Mammary epithelial cell (primary cell): ENCODE measurements around the gene KRTAP10-6.

Experiments used
- EZH2 ChIP-seq: IDR thresholded peaks from 2 replicates; pipeline ENCODE4 v1.6.1; 2012; ENCODE audit warnings: low read length, inconsistent platforms, borderline replicate concordance
- TF ChIP-seq, protein P1 (sequence below), 2 donors: IDR thresholded peaks in 1 of 2; conservative IDR thresholded peaks in 1 of 2; 2 replicates each; pipeline ENCODE4 v1.5.1; 2011 to 2012; ENCODE audit warnings: inconsistent platforms in 2 of 2, low read length in 2 of 2, mild to moderate bottlenecking in 2 of 2, control low read depth in 1 of 2, low read depth in 1 of 2; ENCODE audit not compliant: insufficient read depth in 1 of 2; ENCODE audit errors: extremely low read depth in 1 of 2

DNA sequence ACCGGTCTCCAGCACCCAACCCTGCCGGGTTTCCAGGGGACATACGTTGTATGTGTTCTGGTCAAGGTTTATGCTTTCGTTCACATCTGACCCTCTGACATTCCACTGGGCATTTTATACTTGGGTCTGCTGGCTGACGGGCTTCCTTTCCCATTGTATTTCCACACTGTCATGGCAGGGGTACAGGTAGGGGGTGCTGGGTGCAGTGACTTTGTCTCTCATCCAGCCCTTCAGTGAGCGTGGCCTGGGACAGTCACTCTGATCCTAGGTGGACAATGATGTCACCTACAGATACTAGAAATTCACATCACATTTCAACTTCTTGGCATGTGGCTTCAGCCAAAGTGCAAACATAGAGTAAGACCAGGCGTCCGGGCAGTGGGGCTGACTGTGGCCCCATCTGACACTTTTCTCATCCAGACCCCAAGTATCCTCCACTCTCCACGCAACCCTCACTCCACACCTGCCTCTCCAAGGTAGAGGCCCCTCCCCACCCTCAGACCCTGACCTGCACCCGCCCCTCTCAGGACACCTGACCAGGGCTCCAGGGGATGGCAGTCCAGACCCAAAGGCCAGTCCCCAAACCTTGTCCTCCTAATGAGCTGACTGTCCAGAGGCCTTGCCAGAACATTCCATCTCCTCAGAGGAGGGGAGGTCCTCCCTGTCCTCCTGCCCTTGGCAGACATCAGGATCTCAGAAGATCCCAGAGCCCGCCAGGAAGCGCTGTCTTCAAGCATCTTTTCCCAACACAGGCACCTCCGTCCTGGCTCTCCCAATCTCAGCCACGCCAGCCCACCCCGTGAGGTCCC lies 44.1 kb upstream of the KRTAP10-6 start:
- TF ChIP-seq, protein P1, sequence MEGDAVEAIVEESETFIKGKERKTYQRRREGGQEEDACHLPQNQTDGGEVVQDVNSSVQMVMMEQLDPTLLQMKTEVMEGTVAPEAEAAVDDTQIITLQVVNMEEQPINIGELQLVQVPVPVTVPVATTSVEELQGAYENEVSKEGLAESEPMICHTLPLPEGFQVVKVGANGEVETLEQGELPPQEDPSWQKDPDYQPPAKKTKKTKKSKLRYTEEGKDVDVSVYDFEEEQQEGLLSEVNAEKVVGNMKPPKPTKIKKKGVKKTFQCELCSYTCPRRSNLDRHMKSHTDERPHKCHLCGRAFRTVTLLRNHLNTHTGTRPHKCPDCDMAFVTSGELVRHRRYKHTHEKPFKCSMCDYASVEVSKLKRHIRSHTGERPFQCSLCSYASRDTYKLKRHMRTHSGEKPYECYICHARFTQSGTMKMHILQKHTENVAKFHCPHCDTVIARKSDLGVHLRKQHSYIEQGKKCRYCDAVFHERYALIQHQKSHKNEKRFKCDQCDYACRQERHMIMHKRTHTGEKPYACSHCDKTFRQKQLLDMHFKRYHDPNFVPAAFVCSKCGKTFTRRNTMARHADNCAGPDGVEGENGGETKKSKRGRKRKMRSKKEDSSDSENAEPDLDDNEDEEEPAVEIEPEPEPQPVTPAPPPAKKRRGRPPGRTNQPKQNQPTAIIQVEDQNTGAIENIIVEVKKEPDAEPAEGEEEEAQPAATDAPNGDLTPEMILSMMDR (conservative IDR thresholded peaks at IDR 0.05 in 1 of 2, IDR thresholded peaks at IDR 0.05 in 1 of 2; ENCODE audit: extremely low read depth in 1 of 2, insufficient read depth in 1 of 2, low read depth in 1 of 2, low read length in 2 of 2): no peak
- TF ChIP-seq EZH2: no peak
